EL (cell line): ENCODE data around the gene COPS3.

ENCODE experiments used
- DNase-seq: peaks from one replicate; pipeline ENCODE4 v3.0.0-alpha.2; 2016

COPS3 gene

GRCh38 chr17:17237026-17237799, 43.8 kb downstream of the COPS3 start, which contains the start of gene FLCN:
Gene FLCN (minus strand): TSS chr17:17237168. CDS start chr17:17228137, 9,031 bp downstream.
- peak; percentile 86 for DNase-seq

GRCh38 chr17:17236295-17237025, 44.6 kb downstream of the COPS3 start:
- DNase-seq, result peak; percentile 45

- DNase-seq, result peak; percentile 56
Measured at GRCh38 chr17:17235212-17236174, 45.6 kb downstream of the COPS3 start.

GRCh38 chr17:17232303-17232621, 48.8 kb downstream of the COPS3 start:
- DNase-seq, result no peak

GRCh38 chr17:17231621-17232302, 49.3 kb downstream of the COPS3 start:
- DNase-seq, result no peak

GRCh38 chr17:17229416-17230384, 51.3 kb downstream of the COPS3 start:
- no peak for DNase-seq

- DNase-seq, result no peak
Measured at GRCh38 chr17:17228521-17229279, 52.3 kb downstream of the COPS3 start.

GRCh38 chr17:17227608-17228520, 53.2 kb downstream of the COPS3 start:
- DNase-seq, result no peak

GRCh38 chr17:17226451-17227265, 54.4 kb downstream of the COPS3 start:
- DNase-seq, result no peak

GRCh38 chr17:17225901-17226300, 55.1 kb downstream of the COPS3 start:
- DNase-seq, result no peak

GRCh38 chr17:17224137-17224536, 56.9 kb downstream of the COPS3 start:
- no peak for DNase-seq

GRCh38 chr17:17223736-17224135, 57.3 kb downstream of the COPS3 start:
- no peak for DNase-seq

- DNase-seq, result no peak
Measured at GRCh38 chr17:17221329-17221728, 59.7 kb downstream of the COPS3 start.

GRCh38 chr17:17220529-17220928, 60.5 kb downstream of the COPS3 start:
- DNase-seq, result no peak

- no peak for DNase-seq
Measured at GRCh38 chr17:17217995-17218394, 63.1 kb downstream of the COPS3 start.

- DNase-seq, result no peak
Measured at GRCh38 chr17:17216776-17217175, 64.3 kb downstream of the COPS3 start.

GRCh38 chr17:17216236-17216635, 64.8 kb downstream of the COPS3 start:
- DNase-seq, result no peak

GRCh38 chr17:17215575-17215974, 65.5 kb downstream of the COPS3 start:
- DNase-seq, result no peak
